DND-41 (cell line): ENCODE measurements around the gene GADD45G.

Experiments used
- ATAC-seq: fragments of 200-7000 bp; cut with Tn5 transposase; 3 replicates; pipeline ENCODE4 v1.9.1; 2021; ENCODE audit warnings: low read depth; ENCODE audit not compliant: insufficient read depth
- DNase-seq: peaks from one replicate; pipeline ENCODE4 v3.0.0-alpha.2; 2020
- H2AFZ ChIP-seq: 2 replicates; pipeline ENCODE4 v1.6.0; 2012; ENCODE audit warnings: low read depth, low read length
- H3K27ac ChIP-seq: 2 replicates; pipeline ENCODE4 v1.5.1; 2012; ENCODE audit warnings: low read length, inconsistent platforms
- H3K27me3 ChIP-seq: fragments of 200-600 bp; sonication (generic); 2 replicates; pipeline ENCODE4 v1.6.0; 2012; ENCODE audit warnings: low read length, mild to moderate bottlenecking, inconsistent platforms; ENCODE audit not compliant: insufficient read depth, poor library complexity
- H3K36me3 ChIP-seq: 2 replicates; pipeline ENCODE4 v1.5.1; 2012; ENCODE audit warnings: low read length, inconsistent platforms; ENCODE audit not compliant: insufficient read depth
- H3K4me1 ChIP-seq: 2 replicates; pipeline ENCODE4 v1.5.1; 2012; ENCODE audit warnings: mild to moderate bottlenecking, low read length; ENCODE audit not compliant: insufficient read depth
- H3K4me2 ChIP-seq: 2 replicates; pipeline ENCODE4 v1.6.0; 2012; ENCODE audit warnings: mild to moderate bottlenecking, moderate library complexity, low read length, inconsistent platforms; ENCODE audit not compliant: insufficient read depth
- H3K4me3 ChIP-seq, 2 experiments: fragments of 200-600 bp in 1 of 2; shearing (Covaris generic) in 1 of 2; 2 replicates each; pipeline ENCODE4 v1.5.1; 2012 to 2016; ENCODE audit warnings: inconsistent platforms in 2 of 2, low read length in 2 of 2, mild to moderate bottlenecking in 2 of 2, low read depth in 1 of 2, moderate library complexity in 1 of 2
- H3K79me2 ChIP-seq: 2 replicates; pipeline ENCODE4 v1.6.0; 2012; ENCODE audit warnings: low read length, inconsistent platforms; ENCODE audit not compliant: insufficient read depth
- H3K9ac ChIP-seq: 2 replicates; pipeline ENCODE4 v1.6.0; 2012; ENCODE audit warnings: low read depth, mild to moderate bottlenecking, inconsistent platforms, low read length, moderate library complexity
- H3K9me3 ChIP-seq: 2 replicates; pipeline ENCODE4 v1.5.1; 2012; ENCODE audit warnings: low read length, moderate library complexity, mild to moderate bottlenecking, inconsistent platforms; ENCODE audit not compliant: insufficient read depth, severe bottlenecking
- H4K20me1 ChIP-seq: 2 replicates; pipeline ENCODE4 v1.6.0; 2012; ENCODE audit warnings: low read length; ENCODE audit not compliant: insufficient read depth
- CTCF ChIP-seq: IDR thresholded peaks from 2 replicates; pipeline ENCODE4 v1.5.1; 2012; ENCODE audit warnings: borderline replicate concordance, low read length, moderate library complexity, mild to moderate bottlenecking; ENCODE audit not compliant: poor library complexity, severe bottlenecking; ENCODE audit errors: extremely low read depth
- EZH2 ChIP-seq: IDR thresholded peaks from 3 replicates; pipeline ENCODE4 v1.6.1; 2012; ENCODE audit warnings: borderline replicate concordance, low read depth, mild to moderate bottlenecking, moderate library complexity, low read length, inconsistent platforms; ENCODE audit not compliant: severe bottlenecking

Gene GADD45G

GRCh38 chr9:89629081-89629976 is 24.5 kb downstream of the GADD45G start:
- Histone ChIP-seq H2AFZ (no peak overlapping the region), H3K79me2 (no peaks in the 10 kb centered on the region), H3K4me1 (no peaks in the 10 kb centered on the region), H3K36me3 (no peaks in the 10 kb centered on the region), H3K4me2 (no peak overlapping the region), H3K27ac (no peak overlapping the region), H4K20me1 (no peaks in the 10 kb centered on the region), H3K9ac (no peak overlapping the region), H3K4me3 (no peak overlapping the region), H3K9me3 (no peaks in the 10 kb centered on the region), H3K27me3 (no peaks in the 10 kb centered on the region)
- ATAC-seq (no peak), DNase-seq (no peak)
- TF ChIP-seq CTCF: no peak
- no peak for TF ChIP-seq EZH2

GRCh38 chr9:89630508-89630907 is 25.7 kb downstream of the GADD45G start:
- Histone ChIP-seq H3K79me2 (no peaks in the 10 kb centered on the region), H3K36me3 (no peaks in the 10 kb centered on the region), H3K9me3 (no peaks in the 10 kb centered on the region), H3K4me2 (no peak overlapping the region), H3K4me3 (no peak overlapping the region), H2AFZ (no peak overlapping the region), H3K27me3 (no peaks in the 10 kb centered on the region), H4K20me1 (no peaks in the 10 kb centered on the region), H3K4me1 (no peaks in the 10 kb centered on the region), H3K27ac (no peak overlapping the region), H3K9ac (no peak overlapping the region)
- DNase-seq (no peak), ATAC-seq (no peak)
- no peak for TF ChIP-seq CTCF
- TF ChIP-seq EZH2: no peak

- no peak overlapping the region for H2AFZ ChIP-seq
- no peak overlapping the region for H3K27ac ChIP-seq
- no peak for ATAC-seq
- no peak for TF ChIP-seq EZH2
- TF ChIP-seq CTCF: no peak
- no peak overlapping the region for H3K4me2 ChIP-seq
- DNase-seq: no peak
- no peak overlapping the region for H3K9ac ChIP-seq
- no peaks in the 10 kb centered on the region for H3K36me3 ChIP-seq
- no peaks in the 10 kb centered on the region for H3K79me2 ChIP-seq
- H3K4me3 ChIP-seq: no peak overlapping the region
- no peaks in the 10 kb centered on the region for H3K27me3 ChIP-seq
- no peaks in the 10 kb centered on the region for H4K20me1 ChIP-seq
- no peaks in the 10 kb centered on the region for H3K4me1 ChIP-seq
- no peaks in the 10 kb centered on the region for H3K9me3 ChIP-seq
Measured at GRCh38 chr9:89631384-89631783, 26.6 kb downstream of the GADD45G start.
